ENCODE measurements around the gene TTLL13. TPM values are rescaled to one million over a fixed set of nuclear protein-coding genes. Genes with fewer than 3 reads are reported as not detected.

Gene TTLL13, protein sequence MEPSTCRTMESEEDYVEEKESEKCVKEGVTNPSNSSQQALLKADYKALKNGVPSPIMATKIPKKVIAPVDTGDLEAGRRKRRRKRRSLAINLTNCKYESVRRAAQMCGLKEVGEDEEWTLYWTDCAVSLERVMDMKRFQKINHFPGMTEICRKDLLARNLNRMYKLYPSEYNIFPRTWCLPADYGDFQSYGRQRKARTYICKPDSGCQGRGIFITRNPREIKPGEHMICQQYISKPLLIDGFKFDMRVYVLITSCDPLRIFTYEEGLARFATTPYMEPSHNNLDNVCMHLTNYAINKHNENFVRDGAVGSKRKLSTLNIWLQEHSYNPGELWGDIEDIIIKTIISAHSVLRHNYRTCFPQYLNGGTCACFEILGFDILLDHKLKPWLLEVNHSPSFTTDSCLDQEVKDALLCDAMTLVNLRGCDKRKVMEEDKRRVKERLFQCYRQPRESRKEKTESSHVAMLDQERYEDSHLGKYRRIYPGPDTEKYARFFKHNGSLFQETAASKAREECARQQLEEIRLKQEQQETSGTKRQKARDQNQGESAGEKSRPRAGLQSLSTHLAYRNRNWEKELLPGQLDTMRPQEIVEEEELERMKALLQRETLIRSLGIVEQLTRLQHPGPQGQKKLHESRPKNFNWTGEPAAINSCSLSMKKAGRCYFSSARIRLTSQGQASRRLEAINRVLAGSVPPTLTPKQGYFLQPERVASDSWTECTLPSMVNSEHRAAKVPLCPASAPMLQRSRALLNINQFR
- total RNA-seq (under 0.01 TPM in 1 of 2 replicates, not detected in the other), polyA plus RNA-seq (0.03 and 0.08 TPM in 2 replicates), polyA minus RNA-seq (ENCODE audit: low replicate concordance) (not detected in 2 replicates)
- polyA plus RNA-seq (2012), result not detected in 2 replicates

DNA sequence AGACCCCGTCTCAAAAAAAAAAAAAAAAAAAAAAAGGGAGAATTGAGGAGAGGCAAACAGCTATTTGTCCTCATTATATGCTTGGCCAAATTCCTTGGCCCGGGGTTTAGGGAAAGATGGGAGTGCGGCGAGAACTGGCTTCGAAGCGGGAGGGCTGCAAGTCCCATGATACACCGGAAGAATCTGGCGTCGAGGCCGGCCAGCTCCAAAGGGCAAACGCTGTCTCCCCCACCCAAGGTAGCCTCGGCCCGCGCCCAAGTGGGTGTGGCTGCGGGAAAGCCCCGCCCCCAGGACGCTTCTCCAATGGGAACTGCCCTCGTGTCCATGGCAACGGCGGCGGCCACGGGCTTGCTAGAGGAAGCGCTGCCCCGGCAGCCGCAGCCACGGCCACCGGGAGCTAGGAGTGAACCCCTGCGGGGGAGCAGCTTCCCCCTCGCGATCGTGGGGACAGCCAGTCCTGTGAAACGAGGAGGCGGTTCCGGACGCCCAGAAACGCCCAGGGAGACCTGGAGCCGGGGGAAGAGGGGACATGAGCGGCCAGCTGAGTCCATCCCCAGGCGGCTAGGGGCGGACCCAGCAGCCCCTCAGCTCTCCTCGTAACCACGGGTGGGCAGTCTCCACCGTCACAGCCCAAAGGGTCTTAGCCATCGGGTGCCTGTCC is at the start of gene TTLL13:
TTLL13 (plus strand) TSS at position 354 of the 661 bp plus-strand sequence. CDS start 1,075 bp downstream, outside the sequence.
- no peaks in the 10 kb centered on the region for H3K36me3 ChIP-seq (ENCODE audit: control insufficient read depth, insufficient read depth, low read length)
- H3K4me3 ChIP-seq (replicated peaks in 1 of 4; ENCODE audit: control extremely low read depth in 1 of 4, insufficient read depth in 1 of 4, low read depth in 3 of 4, low read length in 4 of 4), result peak within 1 kb of the TSS; percentile 66 to 77 (median 70)
- no peaks in the 10 kb centered on the region for H4K20me1 ChIP-seq (ENCODE audit: control insufficient read depth, extremely low read depth, insufficient read depth, low read length)
- peak within 1 kb of the TSS; percentile 52 for H3K9ac ChIP-seq (ENCODE audit: insufficient read depth, low read length)
- no peaks in the 10 kb centered on the region for H3K9me3 ChIP-seq (ENCODE audit: control insufficient read depth, insufficient read depth, low read depth, low read length)
- H3K27ac ChIP-seq (ENCODE audit: insufficient read depth, low read length), result peak within 1 kb of the TSS; percentile 34
- TF ChIP-seq, protein P1, sequence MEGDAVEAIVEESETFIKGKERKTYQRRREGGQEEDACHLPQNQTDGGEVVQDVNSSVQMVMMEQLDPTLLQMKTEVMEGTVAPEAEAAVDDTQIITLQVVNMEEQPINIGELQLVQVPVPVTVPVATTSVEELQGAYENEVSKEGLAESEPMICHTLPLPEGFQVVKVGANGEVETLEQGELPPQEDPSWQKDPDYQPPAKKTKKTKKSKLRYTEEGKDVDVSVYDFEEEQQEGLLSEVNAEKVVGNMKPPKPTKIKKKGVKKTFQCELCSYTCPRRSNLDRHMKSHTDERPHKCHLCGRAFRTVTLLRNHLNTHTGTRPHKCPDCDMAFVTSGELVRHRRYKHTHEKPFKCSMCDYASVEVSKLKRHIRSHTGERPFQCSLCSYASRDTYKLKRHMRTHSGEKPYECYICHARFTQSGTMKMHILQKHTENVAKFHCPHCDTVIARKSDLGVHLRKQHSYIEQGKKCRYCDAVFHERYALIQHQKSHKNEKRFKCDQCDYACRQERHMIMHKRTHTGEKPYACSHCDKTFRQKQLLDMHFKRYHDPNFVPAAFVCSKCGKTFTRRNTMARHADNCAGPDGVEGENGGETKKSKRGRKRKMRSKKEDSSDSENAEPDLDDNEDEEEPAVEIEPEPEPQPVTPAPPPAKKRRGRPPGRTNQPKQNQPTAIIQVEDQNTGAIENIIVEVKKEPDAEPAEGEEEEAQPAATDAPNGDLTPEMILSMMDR (conservative IDR thresholded peaks at IDR 0.05 in 1 of 2, IDR thresholded peaks at IDR 0.05 in 1 of 2; ENCODE audit: low read depth in 1 of 2, low read length in 2 of 2), result no peak
- no peak for TF ChIP-seq EZH2 (IDR thresholded peaks at IDR 0.05; ENCODE audit: low read length, missing control alignments)
- no peaks in the 10 kb centered on the region for H3K27me3 ChIP-seq (ENCODE audit: control insufficient read depth, insufficient read depth, low read length)
- peak within 1 kb of the TSS; percentile 91 for H2AFZ ChIP-seq (ENCODE audit: low read length)
- H3K4me1 ChIP-seq (ENCODE audit: control insufficient read depth, extremely low read depth, insufficient read depth, low read length), result peaks cover 4% of the 10 kb centered on the region
- no peaks in the 10 kb centered on the region for H3K79me2 ChIP-seq (ENCODE audit: control insufficient read depth, insufficient read depth, low read length)
- peak within 1 kb of the TSS; percentile 92 for H3K4me2 ChIP-seq (ENCODE audit: extremely low read depth, insufficient read depth, low read length)
- peak; percentile 75 to 81 for DNase-seq (ENCODE audit: low read depth in 2 of 2)

DNA sequence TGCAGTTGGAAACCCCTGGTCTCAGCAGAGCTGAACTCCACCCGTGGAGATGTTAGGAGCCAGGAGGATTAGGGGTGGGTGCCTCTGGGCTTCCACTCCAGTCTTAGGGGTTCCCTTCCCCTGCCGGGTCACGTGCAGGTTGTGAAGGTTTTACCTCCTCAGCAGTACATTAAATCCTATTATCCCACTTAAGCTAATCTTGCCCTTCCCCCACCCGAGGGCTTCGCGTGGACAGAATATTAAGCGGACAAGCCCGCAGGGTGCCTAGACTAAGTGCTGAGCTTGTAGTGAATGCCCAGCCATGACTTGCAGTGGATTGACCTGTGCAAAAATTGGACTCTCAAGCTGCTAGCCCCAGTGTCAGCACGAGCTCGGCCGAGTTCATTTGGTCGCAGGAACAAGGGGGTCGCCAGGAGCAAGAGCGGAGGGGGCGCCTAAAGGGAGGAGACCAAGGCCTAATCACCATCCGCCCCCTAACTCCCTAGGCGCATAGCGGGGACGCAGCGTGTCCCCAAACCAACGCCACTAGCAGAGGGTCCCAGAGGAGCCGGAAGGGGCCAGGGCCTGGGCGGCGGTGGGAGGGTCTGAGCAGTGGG is 48.7 kb upstream of the TTLL13 start:
- no peak for DNase-seq (ENCODE audit: low read depth in 2 of 2)
- Histone ChIP-seq H3K9me3 (ENCODE audit: control insufficient read depth, insufficient read depth, low read depth, low read length) (no peaks in the 10 kb centered on the region), H3K4me2 (ENCODE audit: extremely low read depth, insufficient read depth, low read length) (peak overlapping the region; percentile 75), H3K9ac (ENCODE audit: insufficient read depth, low read length) (peak overlapping the region; percentile 59), H3K4me3 (replicated peaks in 1 of 4; ENCODE audit: control extremely low read depth in 1 of 4, insufficient read depth in 1 of 4, low read depth in 3 of 4, low read length in 4 of 4) (peak overlapping the region; percentile 51 to 79 (median 76)), H2AFZ (ENCODE audit: low read length) (peak overlapping the region; percentile 36), H3K27me3 (ENCODE audit: control insufficient read depth, insufficient read depth, low read length) (no peaks in the 10 kb centered on the region), H3K79me2 (ENCODE audit: control insufficient read depth, insufficient read depth, low read length) (no peaks in the 10 kb centered on the region), H3K27ac (ENCODE audit: insufficient read depth, low read length) (peak overlapping the region; percentile 16), H3K4me1 (ENCODE audit: control insufficient read depth, extremely low read depth, insufficient read depth, low read length) (no peaks in the 10 kb centered on the region), H4K20me1 (ENCODE audit: control insufficient read depth, extremely low read depth, insufficient read depth, low read length) (no peaks in the 10 kb centered on the region), H3K36me3 (ENCODE audit: control insufficient read depth, insufficient read depth, low read length) (no peaks in the 10 kb centered on the region)
- no peak for TF ChIP-seq EZH2 (IDR thresholded peaks at IDR 0.05; ENCODE audit: low read length, missing control alignments)

DNA sequence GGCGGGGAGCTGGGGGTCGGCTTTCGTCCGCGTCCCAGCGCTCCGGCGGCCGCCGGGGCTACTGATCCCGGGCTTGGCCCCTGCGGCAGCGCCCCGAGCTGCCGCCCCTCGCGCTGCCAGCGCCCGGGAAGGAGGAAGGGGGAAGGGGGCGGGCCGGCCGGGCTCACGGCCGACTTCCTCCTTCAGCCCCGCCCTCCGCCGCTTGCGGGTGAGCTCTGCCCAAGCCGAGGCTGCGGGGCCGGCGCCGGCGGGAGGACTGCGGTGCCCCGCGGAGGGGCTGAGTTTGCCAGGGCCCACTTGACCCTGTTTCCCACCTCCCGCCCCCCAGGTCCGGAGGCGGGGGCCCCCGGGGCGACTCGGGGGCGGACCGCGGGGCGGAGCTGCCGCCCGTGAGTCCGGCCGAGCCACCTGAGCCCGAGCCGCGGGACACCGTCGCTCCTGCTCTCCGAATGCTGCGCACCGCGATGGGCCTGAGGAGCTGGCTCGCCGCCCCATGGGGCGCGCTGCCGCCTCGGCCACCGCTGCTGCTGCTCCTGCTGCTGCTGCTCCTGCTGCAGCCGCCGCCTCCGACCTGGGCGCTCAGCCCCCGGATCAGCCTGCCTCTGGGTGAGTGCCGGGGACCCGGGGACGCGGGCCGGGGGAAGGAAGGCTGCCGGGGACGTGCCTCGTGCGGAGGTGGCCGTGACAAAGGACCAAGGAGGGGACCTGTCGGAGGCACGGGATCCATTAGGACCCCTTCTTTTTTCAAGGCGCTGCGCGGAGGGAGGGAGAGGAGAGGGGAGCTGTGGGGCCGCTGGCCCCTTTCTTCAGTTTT is 48.0 kb upstream of the TTLL13 start, which contains the start of gene SEMA4B:
SEMA4B (plus strand) TSS at position 201 of the 814 bp plus-strand sequence; CDS start at position 450, 249 bp downstream.
- H3K4me1 ChIP-seq (ENCODE audit: control insufficient read depth, extremely low read depth, insufficient read depth, low read length), result no peaks in the 10 kb centered on the region

More for the DNA sequence above, 48.0 kb upstream of the TTLL13 start, which contains the start of gene SEMA4B:
- H3K9ac ChIP-seq (ENCODE audit: insufficient read depth, low read length), result peak within 1 kb of the TSS; percentile 59
- TF ChIP-seq, protein P1 (conservative IDR thresholded peaks at IDR 0.05 in 1 of 2, IDR thresholded peaks at IDR 0.05 in 1 of 2; ENCODE audit: low read depth in 1 of 2, low read length in 2 of 2), result no peak
- no peak for TF ChIP-seq EZH2 (IDR thresholded peaks at IDR 0.05; ENCODE audit: low read length, missing control alignments)
- DNase-seq (ENCODE audit: low read depth in 2 of 2), result peak; percentile 29 to 57
- H3K4me2 ChIP-seq (ENCODE audit: extremely low read depth, insufficient read depth, low read length), result peak within 1 kb of the TSS; percentile 96
- H4K20me1 ChIP-seq (ENCODE audit: control insufficient read depth, extremely low read depth, insufficient read depth, low read length), result no peaks in the 10 kb centered on the region
- H3K9me3 ChIP-seq (ENCODE audit: control insufficient read depth, insufficient read depth, low read depth, low read length), result no peaks in the 10 kb centered on the region
- peak within 1 kb of the TSS; percentile 16 for H3K27ac ChIP-seq (ENCODE audit: insufficient read depth, low read length)
- no peaks in the 10 kb centered on the region for H3K36me3 ChIP-seq (ENCODE audit: control insufficient read depth, insufficient read depth, low read length)
- H3K4me3 ChIP-seq (replicated peaks in 1 of 4; ENCODE audit: control extremely low read depth in 1 of 4, insufficient read depth in 1 of 4, low read depth in 3 of 4, low read length in 4 of 4), result peak within 1 kb of the TSS; percentile 63 to 79 (median 76)
- H3K79me2 ChIP-seq (ENCODE audit: control insufficient read depth, insufficient read depth, low read length), result no peaks in the 10 kb centered on the region
- H2AFZ ChIP-seq (ENCODE audit: low read length), result peak within 1 kb of the TSS; percentile 59
- no peaks in the 10 kb centered on the region for H3K27me3 ChIP-seq (ENCODE audit: control insufficient read depth, insufficient read depth, low read length)
